RWPE1 (cell line): ENCODE results near the gene DDX19B.
A peak's percentile ranks its signal among the peaks of the same experiment; 100 is the strongest.

Experiments
- CTCF ChIA-PET: fragments of 350-600 bp; sonication (Branson Sonifier 250); formaldehyde crosslinking; extraction: SDS; loops from one replicate; lab custom pipeline; 2021; lab: Yijun Ruan, JAX
- POLR2A ChIA-PET: fragments of 400-600 bp; formaldehyde crosslinking; extraction: SDS; loops from one replicate; lab custom pipeline; 2020; ENCODE audit warnings: antibody characterized with exemption; ENCODE audit not compliant: low non-redundant PET; lab: Yijun Ruan, JAX
- DNase-seq: peaks from one replicate; pipeline ENCODE4 v3.0.0; 2012; ENCODE audit warnings: low spot score
- H3K27ac ChIP-seq: fragments of 450-650 bp; 2 replicates; pipeline ENCODE4 v1.5.1; 2017
- TF ChIP-seq, protein P1 (sequence below): fragments of 450-650 bp; conservative IDR thresholded peaks from 2 replicates; pipeline ENCODE4 v1.5.1; 2017; ENCODE audit warnings: low read depth, mild to moderate bottlenecking

The DDX19B gene

DNA sequence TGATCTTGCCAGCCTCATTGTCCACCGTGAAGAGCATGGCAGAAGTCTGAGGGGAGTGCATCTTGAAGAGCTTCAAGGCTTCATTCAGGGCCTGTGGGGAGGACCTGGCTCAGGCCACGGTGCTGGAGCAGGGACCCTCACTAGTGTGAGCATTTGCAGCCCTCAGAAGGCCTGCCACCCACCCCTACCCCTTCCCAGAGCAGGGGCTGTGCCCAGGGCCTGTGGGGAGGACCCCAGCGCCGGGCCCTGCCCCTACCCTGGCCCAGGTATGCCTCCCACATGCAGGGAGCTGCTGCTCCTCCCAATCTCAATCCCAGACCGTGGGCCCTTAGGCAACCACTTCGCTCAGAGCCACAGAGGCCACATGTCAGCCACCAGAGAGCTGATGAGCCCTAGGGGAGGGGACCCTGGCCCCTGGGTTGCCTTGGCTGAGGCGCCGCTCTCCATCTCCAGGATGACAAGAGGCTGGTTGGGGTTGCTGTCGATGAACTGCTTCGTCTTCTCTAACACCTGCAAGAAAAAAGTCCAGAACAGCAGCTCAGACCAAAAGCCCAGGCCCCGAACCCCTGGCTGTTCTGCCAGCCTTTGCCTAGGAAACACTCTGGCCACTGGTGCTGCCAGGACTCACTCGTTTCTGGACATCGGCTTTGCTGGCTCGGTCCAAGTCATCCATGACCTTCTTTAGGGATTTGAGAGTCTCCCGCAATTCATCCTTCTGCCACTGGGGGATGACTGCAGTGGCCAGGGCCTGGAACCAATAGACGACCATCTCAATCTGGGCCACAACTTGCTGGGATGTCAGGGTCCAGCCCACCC, 45.5 kb upstream of the DDX19B start:
- peak; percentile 32 for DNase-seq
- ChIA-PET CTCF (interaction anchor here (0.6 to 1.7 kb wide), 4 partner anchors 9 to 22 kb away, joined by 3 to 5 read pairs (median 4); no protein-coding TSS in a partner anchor), POLR2A (no interaction called here)
- TF ChIP-seq, protein P1, sequence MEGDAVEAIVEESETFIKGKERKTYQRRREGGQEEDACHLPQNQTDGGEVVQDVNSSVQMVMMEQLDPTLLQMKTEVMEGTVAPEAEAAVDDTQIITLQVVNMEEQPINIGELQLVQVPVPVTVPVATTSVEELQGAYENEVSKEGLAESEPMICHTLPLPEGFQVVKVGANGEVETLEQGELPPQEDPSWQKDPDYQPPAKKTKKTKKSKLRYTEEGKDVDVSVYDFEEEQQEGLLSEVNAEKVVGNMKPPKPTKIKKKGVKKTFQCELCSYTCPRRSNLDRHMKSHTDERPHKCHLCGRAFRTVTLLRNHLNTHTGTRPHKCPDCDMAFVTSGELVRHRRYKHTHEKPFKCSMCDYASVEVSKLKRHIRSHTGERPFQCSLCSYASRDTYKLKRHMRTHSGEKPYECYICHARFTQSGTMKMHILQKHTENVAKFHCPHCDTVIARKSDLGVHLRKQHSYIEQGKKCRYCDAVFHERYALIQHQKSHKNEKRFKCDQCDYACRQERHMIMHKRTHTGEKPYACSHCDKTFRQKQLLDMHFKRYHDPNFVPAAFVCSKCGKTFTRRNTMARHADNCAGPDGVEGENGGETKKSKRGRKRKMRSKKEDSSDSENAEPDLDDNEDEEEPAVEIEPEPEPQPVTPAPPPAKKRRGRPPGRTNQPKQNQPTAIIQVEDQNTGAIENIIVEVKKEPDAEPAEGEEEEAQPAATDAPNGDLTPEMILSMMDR, result peak; percentile 69
- peak overlapping the region; percentile 94 for H3K27ac ChIP-seq

GRCh38 chr16:70254180-70254964, 44.6 kb upstream of the DDX19B start:
- TF ChIP-seq, protein P1, result peak; percentile 3; the same call in 1 of the 2 replicates
- no peak for DNase-seq
- peak overlapping the region; percentile 94 for H3K27ac ChIP-seq
- POLR2A ChIA-PET, result no interaction called here
- CTCF ChIA-PET, result interaction anchor here (0.7 to 1.7 kb wide), 6 partner anchors 8 to 45 kb away, joined by 3 to 5 read pairs (median 3); partner anchors contain the start of gene DDX19B

- H3K27ac ChIP-seq, result peak overlapping the region; percentile 94
- CTCF ChIA-PET, result interaction anchor here (0.6 to 1.3 kb wide), 5 partner anchors 18 to 1648 kb away, joined by 3 to 5 read pairs (median 3); partner anchors contain the start of gene DDX19B
- no peak for DNase-seq
- TF ChIP-seq, protein P1, result no peak
- POLR2A ChIA-PET, result no interaction called here
Observed at GRCh38 chr16:70254965-70255286, 44.1 kb upstream of the DDX19B start.

DNA sequence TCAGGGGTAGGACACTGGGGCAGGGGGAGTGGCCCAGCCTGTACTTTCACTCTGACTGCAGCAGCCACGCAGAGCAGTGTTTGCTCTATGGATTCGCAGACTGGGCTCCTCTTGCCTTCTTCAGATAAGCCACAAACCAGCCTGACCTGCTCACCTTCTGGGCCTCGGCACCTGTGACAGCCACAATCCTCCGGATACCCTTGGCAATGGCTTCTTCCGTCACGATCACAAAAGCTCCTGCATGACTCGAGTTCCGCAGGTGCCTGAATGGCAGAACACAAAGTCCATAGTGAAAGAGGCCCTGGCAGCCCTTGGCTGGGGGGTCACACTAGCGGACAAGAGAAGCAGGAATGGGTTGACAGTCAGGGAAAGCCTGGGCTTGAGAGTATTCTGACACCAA, 43.4 kb upstream of the DDX19B start:
- no peak for DNase-seq
- TF ChIP-seq, protein P1, result no peak
- CTCF ChIA-PET, result interaction anchor here (0.6 to 1.3 kb wide), 4 partner anchors 30 to 1648 kb away, joined by 3 read pairs; partner anchors contain the start of gene DDX19B
- POLR2A ChIA-PET, result no interaction called here
- peak overlapping the region; percentile 94; the same call in 1 of the 2 replicates for H3K27ac ChIP-seq

DNA sequence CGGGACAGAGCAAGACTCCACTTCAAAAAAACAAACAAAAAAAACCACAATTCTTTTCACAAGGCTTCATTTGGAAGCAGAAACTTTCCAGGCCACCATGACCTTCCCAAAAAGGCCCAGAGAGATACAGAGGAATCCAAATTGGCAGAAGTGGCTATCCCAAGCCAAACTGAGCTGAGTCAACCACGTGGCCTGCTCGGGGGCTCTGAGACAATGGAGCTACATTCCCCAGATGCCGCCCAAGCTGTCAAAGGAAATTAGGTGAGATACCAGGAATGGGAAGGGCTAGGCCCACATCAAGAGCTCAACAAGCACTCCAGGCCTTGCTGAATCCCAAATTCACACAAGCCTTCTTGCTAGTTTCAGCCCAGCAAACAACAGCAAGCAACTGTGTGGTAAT, 41.6 kb upstream of the DDX19B start:
- no peak overlapping the region for H3K27ac ChIP-seq
- TF ChIP-seq, protein P1, result no peak
- DNase-seq, result no peak
- POLR2A ChIA-PET, result no interaction called here
- CTCF ChIA-PET, result interaction anchor here (0.6 kb wide), 1 partner anchor 13 kb away, joined by 5 read pairs; no protein-coding TSS in a partner anchor

DNA sequence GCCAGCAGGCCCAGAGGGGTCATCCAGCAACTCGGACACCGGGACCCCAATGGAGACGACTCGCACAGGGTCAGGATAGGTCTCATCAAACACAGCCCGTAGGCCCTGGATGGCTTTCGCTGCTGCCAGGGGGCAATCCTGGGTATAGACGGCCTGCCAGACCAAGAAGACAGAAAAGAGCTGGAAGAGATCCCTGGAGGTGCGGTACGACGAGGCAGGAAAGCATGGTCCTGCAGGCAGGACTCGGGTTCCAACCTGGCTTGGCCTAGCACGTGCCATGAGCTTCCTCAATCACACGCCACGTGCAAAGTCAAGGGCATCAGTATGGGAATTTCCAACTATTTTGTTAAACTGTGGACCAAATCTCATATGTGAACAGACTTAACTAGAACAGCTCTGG, 40.9 kb upstream of the DDX19B start:
- POLR2A ChIA-PET, result no interaction called here
- TF ChIP-seq, protein P1, result no peak
- H3K27ac ChIP-seq, result peak overlapping the region; percentile 24
- CTCF ChIA-PET, result no interaction called here
- no peak for DNase-seq
